GM18867 (cell line): ENCODE results near the gene XPR1.

ENCODE experiments used
- ATAC-seq: cut with Tn5 transposase; IDR thresholded peaks from one replicate; pipeline ENCODE4 v1.9.1; 2021; ENCODE audit warnings: mild to moderate bottlenecking, moderate library complexity; ENCODE audit not compliant: unreplicated experiment

Gene XPR1

DNA sequence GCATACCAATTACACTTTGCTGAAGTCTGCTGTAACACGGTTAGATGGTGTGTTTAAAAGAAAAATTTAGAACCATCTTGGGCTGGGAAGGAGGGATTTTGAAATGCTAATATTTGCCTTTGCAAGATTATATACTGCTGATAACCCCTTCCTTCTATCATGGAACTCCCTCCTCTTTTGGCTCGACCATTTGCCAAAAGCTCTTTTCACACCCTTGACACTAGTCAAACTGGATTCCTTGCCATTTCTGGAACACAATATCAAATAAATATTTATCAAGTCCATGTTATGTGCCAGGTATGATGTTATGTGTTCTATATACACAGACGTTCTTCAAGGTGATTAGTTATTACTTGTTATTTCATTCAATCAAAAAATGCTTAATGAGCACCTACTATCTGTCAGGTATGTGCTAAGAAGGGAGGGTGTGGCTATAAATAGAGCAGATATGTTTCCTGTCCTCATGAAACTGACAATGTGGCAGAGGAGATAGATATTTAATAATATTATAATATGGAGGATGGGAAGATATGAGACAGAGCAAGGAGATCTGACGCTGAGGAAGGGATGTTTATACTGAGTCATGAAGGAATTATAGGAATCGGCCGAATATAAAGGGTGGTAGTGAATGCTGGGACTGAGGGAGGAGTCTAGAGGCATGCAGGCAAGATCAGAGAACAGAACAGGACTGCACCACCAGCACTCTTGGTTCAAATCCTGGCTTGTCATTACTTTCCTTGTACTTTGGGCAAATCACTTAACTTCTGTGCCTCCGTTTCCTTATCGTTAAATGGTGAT lies 16.1 kb upstream of the XPR1 start:
- ATAC-seq, result no peak

DNA sequence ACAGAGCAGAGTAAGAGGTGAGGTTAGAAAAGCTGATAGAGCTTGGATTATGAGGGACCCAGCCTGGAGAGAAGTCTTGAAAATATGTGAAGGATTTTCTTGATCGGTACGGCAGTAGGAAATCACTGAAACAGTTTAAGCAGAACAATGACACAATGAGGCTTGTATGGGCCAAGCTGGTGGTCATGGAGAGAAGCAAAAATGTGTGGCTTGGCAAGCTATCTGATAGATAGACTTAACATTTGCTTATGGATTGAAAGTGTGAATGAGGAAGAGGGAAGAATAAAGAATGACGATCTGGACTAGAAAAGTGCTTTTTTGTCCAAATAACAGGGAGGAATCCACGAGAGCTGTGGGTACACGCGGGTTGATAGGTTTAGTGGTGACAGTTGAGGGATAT lies 15.4 kb upstream of the XPR1 start:
- no peak for ATAC-seq

DNA sequence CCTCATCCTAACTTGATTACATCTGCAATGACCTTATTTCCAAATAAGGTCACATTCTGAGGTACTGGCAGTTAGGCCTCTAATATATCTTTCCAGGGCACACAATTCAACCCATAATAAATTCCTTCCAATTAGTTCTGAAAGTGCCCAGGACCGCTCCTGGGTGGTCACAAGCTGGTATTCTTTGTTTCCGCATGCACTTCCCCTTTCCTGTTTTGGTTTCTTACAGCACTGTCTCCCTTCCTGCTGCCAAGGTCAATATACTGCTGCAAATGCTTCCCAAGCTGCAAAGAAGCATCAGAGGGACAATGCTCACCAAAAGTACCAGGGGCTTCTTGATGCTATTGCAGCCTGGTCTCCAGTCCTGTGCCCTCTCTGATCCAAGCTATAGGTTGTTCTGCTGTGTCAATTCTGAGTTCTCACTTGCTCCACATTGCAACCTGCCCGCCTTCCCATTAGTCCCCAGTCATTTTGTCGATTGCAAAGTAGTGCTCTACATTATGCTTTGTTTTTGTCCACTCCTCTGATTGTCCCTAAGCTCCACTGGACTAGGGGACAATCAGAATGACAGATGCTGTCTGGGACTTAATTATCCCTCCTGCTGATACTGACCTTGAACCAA lies 13.9 kb upstream of the XPR1 start:
- ATAC-seq, result no peak

GRCh38 chr1:180620581-180620980 lies 11.2 kb upstream of the XPR1 start:
- no peak for ATAC-seq

- no peak for ATAC-seq
Observed at GRCh38 chr1:180622658-180623508, 8.9 kb upstream of the XPR1 start.

DNA sequence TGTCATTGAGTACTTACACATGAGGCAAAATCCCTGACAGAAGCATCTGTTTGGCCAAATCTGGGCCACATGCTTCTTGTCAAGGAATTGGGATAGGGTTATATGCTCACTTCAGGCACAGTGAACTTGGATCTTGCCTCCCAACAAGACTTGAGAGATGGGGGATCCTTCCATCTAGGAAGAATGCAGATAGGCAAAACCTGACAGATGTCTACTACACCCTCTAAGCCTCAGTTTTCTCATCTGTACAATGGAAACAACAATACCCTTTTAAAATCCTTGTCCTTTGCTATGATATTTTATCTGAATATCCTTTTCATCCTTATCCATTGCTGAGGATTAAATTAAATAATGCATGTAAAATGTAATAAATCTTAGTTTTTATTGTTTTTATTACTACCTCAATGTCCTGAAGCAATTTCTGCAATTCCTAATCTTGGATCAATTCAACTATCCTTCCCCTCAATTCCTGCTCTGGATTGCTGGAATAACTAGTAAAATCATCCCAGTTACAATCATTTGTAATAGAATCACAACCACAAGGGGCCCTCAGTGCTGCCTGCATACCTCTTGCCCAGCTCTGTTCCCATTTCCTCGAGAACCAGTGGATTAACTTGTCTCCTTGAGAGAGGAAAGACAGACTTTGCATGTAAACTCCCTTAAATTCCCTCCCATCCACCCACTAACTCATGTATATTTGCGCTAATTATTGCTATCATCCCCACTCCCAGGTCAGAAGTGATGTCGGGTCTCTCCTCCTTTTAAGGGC lies 8.1 kb upstream of the XPR1 start:
- ATAC-seq, result no peak

GRCh38 chr1:180626711-180627110 lies 5.1 kb upstream of the XPR1 start:
- ATAC-seq, result no peak

DNA sequence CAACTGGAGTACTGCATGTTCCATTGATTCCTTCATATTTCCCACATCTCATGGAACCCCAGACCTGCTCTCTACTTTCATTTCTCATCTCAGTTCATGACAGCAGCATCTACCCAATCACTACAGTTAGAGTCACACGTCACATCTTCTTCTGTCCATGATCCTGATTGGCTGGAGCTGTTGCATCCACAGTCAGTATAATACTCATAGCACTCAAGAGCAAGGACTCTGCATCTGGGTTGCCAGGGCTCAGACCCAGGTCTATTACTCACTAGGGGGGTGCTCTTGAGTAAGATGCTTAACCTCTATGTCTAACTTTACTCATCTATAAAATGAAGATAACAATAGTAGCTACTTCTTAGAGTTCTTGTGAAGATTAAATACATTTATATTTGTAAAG lies 4.4 kb upstream of the XPR1 start:
- no peak for ATAC-seq

DNA sequence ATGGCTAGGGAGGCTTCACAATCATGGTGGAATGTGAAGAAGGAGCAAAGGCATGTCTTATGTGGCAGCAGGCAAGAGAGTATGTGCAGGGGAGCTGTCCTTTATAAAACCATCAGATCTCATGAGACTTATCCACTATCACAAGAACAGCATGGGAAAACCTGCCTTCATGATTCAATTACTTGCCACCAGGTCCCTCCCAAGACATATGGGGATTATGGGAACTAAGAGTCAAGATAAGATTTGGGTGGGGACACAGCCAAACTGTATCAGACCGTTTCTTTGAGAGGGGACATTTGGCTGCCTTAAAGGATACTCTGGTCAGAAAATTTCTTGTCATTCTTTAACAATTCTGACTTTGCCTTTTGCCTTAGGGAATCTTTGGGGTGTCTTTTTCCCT lies 3.2 kb upstream of the XPR1 start:
- no peak for ATAC-seq

- ATAC-seq, result no peak
Observed at GRCh38 chr1:180630408-180631193, 1.2 kb upstream of the XPR1 start.

GRCh38 chr1:180631194-180631765 lies 542 bp upstream of the XPR1 start:
- no peak for ATAC-seq

DNA sequence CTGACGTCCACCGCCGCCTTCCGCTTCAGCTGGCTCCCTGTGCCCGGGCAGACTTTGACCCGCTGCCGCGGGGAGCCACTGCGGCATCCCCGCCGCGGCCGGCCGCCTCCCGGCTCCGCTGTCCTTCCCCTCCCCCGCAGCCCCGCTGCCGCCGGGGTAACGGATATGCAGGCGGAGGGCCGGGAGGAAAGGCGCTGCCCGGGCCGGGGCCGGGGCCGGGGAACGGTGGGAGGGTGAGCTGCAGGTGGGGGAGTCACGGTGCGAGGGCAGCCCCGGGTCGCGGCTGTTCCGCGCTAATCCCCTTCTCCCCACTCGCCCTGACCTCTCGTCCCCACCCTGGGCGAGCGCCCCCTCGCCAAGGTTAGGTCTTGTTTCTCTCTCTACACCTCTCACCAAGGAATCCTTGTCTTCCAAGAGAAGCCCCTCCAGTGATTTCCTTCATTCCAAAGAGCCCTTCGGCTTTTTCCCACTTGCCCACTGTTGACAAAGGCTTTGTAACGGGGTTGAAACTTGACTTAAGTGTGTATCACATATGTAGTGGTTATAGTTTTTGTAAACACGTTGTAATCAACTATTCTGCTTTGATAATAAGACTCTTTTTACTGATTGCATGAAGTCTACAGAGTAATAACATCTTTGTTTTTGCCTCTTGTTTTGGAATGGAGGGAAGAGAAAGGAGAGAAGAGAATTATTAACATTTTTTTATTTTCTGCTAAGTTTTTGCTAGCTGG lies 669 bp downstream of the XPR1 start:
- peak; percentile 42 for ATAC-seq

- ATAC-seq, result no peak
Observed at GRCh38 chr1:180633057-180634056, 1.5 kb downstream of the XPR1 start.

DNA sequence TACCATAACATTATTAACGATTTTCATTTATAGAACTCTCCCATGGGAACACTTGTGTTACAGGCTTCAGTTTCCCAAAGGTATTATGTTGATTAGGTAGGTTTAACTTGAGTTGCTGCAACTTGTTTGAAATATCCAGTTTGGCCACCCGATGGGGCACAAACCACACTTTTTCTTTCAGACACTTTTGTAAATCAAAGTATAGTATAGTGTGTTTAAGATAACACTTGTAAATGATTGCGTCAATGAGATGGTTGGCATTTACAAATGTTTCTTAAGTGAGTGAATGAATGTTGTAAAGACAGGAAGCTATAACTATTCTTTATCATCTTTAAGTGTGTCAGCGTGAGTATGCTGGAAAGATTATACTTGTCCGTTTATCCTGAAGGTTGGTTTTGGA lies 4.3 kb downstream of the XPR1 start:
- ATAC-seq, result no peak

DNA sequence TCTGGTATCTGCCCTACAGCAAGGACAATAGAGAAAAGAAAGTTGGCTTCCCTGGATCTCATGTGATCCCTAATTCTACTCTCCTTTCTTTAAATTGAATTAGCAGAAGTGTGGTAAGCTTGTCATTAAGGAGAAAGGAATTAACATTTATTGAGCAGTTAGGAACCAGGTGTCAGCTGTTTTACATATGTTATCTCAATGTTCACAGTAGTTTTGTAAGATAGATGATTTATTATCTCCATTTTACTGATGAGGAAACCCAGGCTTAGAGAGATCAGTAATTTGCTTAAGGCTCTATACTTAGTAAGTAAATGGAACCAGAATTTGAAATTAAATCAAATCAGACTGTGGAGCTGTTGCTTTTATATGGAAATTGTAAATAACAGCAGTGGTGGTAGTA lies 8.0 kb downstream of the XPR1 start:
- ATAC-seq, result no peak

- ATAC-seq, result no peak
Observed at GRCh38 chr1:180640531-180640949, 8.7 kb downstream of the XPR1 start.

DNA sequence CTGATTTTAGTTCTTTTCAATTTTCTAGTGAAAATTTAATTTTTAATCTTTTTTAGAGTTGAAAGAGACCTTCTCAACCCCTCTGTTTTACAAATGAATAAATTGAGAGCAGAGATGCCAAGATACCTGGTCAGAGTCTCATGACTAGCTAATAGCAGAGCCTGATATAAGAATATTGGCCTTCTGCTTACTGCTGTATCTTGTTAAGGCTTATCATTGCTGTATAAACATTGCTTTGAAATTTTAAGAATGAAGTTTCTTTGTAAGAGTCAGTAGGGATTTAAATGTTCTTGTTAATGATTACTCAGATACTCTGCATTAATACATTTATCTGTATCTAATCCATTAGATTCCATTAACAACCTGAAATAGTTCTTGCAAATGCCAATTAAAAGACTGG lies 9.8 kb downstream of the XPR1 start:
- ATAC-seq, result no peak

GRCh38 chr1:180642781-180643180 lies 11.0 kb downstream of the XPR1 start:
- ATAC-seq, result no peak
